GM21526 (cell line): ENCODE data around the gene GAGE10.
"Not testable (repeated sequence)": the region's sequence is repeated elsewhere in the genome, so short reads cannot be mapped to it uniquely, and the experiment has no call there.

Experiments
- ATAC-seq: cut with Tn5 transposase; IDR thresholded peaks from one replicate; pipeline ENCODE4 v1.9.1; 2021; ENCODE audit warnings: moderate library complexity; ENCODE audit not compliant: unreplicated experiment, low FRiP score

The GAGE10 gene

GRCh38 chrX:49316085-49316484, 12.6 kb downstream of the GAGE10 start:
- ATAC-seq: no peak

- ATAC-seq: not testable (repeated sequence)
These were observed 18.3 kb downstream of the GAGE10 start, which contains the start of gene GAGE12J for GRCh38 chrX:49321737-49322136. Gene GAGE12J, plus strand, starts transcription at chrX:49322037. Its CDS starts 1,157 bp downstream, at chrX:49323194.

- ATAC-seq: not testable (repeated sequence)
These were observed 18.8 kb downstream of the GAGE10 start for GRCh38 chrX:49322266-49322665.

GRCh38 chrX:49323735-49324134, 20.3 kb downstream of the GAGE10 start:
- ATAC-seq: not testable (repeated sequence)

- not testable (repeated sequence) for ATAC-seq
These were observed 27.0 kb downstream of the GAGE10 start for GRCh38 chrX:49330421-49330820.

GRCh38 chrX:49331282-49331681, 27.8 kb downstream of the GAGE10 start, which contains the start of gene GAGE13:
Gene GAGE13, plus strand, starts transcription at chrX:49331582. Its CDS starts 1,156 bp downstream, at chrX:49332738.
- ATAC-seq: not testable (repeated sequence)

- not testable (repeated sequence) for ATAC-seq
These were observed 28.4 kb downstream of the GAGE10 start for GRCh38 chrX:49331841-49332240.

- ATAC-seq: not testable (repeated sequence)
These were observed 38.0 kb downstream of the GAGE10 start for GRCh38 chrX:49341449-49341848.

- ATAC-seq: not testable (repeated sequence)
These were observed 41.2 kb downstream of the GAGE10 start for GRCh38 chrX:49344496-49345175.

- ATAC-seq: not testable (repeated sequence)
These were observed 42.0 kb downstream of the GAGE10 start for GRCh38 chrX:49345402-49345801.

GRCh38 chrX:49346150-49346549, 42.7 kb downstream of the GAGE10 start:
- not testable (repeated sequence) for ATAC-seq
